Glomerular visceral epithelial cell (primary cell): Measurements from ENCODE around the gene TUT7.
A peak's percentile ranks its signal among the peaks of the same experiment; 100 is the strongest.

Experiments
- DNase-seq: peaks from one replicate; pipeline ENCODE4 v3.0.0-alpha.2; 2016; ENCODE audit errors: extremely low spot score

TUT7 gene

GRCh38 chr9:86253577-86253976 is 100.6 kb downstream of the TUT7 start:
- DNase-seq, result no peak

- DNase-seq, result no peak
Measured at GRCh38 chr9:86252870-86253269, 101.3 kb downstream of the TUT7 start.

- DNase-seq, result no peak
Measured at GRCh38 chr9:86250123-86250522, 104.1 kb downstream of the TUT7 start.

- no peak for DNase-seq
Measured at GRCh38 chr9:86248746-86249145, 105.5 kb downstream of the TUT7 start.

- DNase-seq, result no peak
Measured at GRCh38 chr9:86246752-86247161, 107.5 kb downstream of the TUT7 start.

- no peak for DNase-seq
Measured at GRCh38 chr9:86242071-86242470, 112.1 kb downstream of the TUT7 start.

- no peak for DNase-seq
Measured at GRCh38 chr9:86241216-86241615, 113.0 kb downstream of the TUT7 start.

GRCh38 chr9:86238861-86239770 is 115.1 kb downstream of the TUT7 start:
- peak; percentile 3 for DNase-seq
